Muscle of leg (tissue), 11 donors: ENCODE measurements around the gene NSMCE1. TPM values are rescaled to one million over a fixed set of nuclear protein-coding genes. Genes with fewer than 3 reads are reported as not detected.
"Not testable (repeated sequence)": the region's sequence is repeated elsewhere in the genome, so short reads cannot be mapped to it uniquely, and the experiment has no call there.

ENCODE experiments used
- DNase-seq: peaks from one replicate; pipeline ENCODE4 v3.0.0; 2013
- H3K27ac ChIP-seq: one replicate; pipeline ENCODE4 v1.5.1; 2013; ENCODE audit warnings: mild to moderate bottlenecking, low read length, control low read depth
- H3K27me3 ChIP-seq: one replicate; pipeline ENCODE4 v1.6.1; 2013; ENCODE audit warnings: low read length; ENCODE audit not compliant: control insufficient read depth, insufficient read depth
- H3K36me3 ChIP-seq: one replicate; pipeline ENCODE4 v1.6.1; 2013; ENCODE audit warnings: low read length; ENCODE audit not compliant: control insufficient read depth, insufficient read depth
- H3K4me1 ChIP-seq: one replicate; pipeline ENCODE4 v1.6.1; 2013; ENCODE audit warnings: low read length; ENCODE audit not compliant: control insufficient read depth, insufficient read depth
- H3K4me3 ChIP-seq: one replicate; pipeline ENCODE4 v1.5.1; 2013; ENCODE audit warnings: low read length, control low read depth
- H3K9me3 ChIP-seq: replicated peaks from 2 replicates; pipeline ENCODE4 v1.6.1; 2013; ENCODE audit warnings: low read depth, low read length; ENCODE audit not compliant: control insufficient read depth
- WGBS: methylation state at CpG from one replicate; pipeline ENCODE4 v1.1.5; 2013; ENCODE audit warnings: missing lambda C conversion rate; ENCODE audit not compliant: insufficient coverage; 5-methylcytosine and 5-hydroxymethylcytosine counted together
- polyA plus RNA-seq, 8 donors: library from polyadenylated mRNA; unstranded; fragments of 120-200 nt; gene quantifications; one replicate each; pipeline versions ENCODE4 v1.2.1 to v1.2.3, GENCODE V29; 2013; ENCODE audit warnings: inconsistent platforms in 1 of 8, low replicate concordance in 1 of 8; ENCODE audit not compliant: insufficient read length in 8 of 8, insufficient read depth in 1 of 8
- total RNA-seq: library from RNA; stranded (reverse); fragments of 120-200 nt; gene quantifications from one replicate; pipeline ENCODE4 v1.2.4, GENCODE V29; 2013

The NSMCE1 gene
- total and polyA plus RNA-seq, 9 donors: 47.6 to 60.0 (median 53.3) TPM

DNA sequence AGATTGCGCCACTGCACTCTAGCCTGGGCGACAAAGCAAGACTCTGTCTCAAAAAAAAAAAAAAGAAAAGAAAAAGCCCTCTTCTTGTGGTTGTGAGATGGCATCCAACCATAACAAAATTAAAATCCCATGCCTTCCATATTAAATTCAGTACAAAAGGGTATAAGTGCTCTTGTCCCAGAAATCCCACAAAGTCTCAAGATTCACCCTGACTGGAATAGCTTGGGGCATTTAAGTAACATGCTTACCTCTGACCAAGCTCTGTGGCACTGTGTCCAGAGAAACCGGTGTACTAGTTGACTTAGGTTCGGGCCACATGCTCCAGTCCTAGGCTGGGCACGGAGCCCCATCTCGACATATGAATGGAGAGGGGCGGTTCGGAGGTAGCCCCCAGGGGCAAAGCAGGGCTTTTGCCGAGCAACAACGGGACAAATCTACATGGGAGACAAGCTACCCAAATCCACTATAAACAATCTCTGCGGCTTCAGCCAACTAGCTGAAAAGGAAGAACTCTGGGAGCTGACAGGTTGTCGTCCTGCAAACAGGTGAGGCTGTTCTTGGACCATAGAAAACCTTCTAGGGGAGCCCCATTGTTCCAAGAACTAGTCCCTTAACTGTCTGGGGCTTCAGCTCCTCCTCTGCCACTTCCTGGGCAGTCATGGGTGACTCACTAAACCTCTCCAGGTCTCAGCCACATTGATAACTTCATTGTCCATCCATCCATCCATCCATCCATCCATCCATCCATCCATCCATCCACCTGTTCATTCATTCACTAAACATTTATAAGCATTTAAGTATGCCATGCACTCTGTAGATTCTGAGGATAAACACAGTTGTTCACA lies 34.9 kb upstream of the NSMCE1 start:
- Histone ChIP-seq H3K4me3 (no peak overlapping the region), H3K27ac (no peak overlapping the region), H3K9me3 (no peaks in the 10 kb centered on the region), H3K27me3 (no peaks in the 10 kb centered on the region), H3K36me3 (no peaks in the 10 kb centered on the region), H3K4me1 (peaks cover 4% of the 10 kb centered on the region)
- DNase-seq: no peak
- WGBS: 83% methylated on average over 9 of the region's 12 CpGs

DNA sequence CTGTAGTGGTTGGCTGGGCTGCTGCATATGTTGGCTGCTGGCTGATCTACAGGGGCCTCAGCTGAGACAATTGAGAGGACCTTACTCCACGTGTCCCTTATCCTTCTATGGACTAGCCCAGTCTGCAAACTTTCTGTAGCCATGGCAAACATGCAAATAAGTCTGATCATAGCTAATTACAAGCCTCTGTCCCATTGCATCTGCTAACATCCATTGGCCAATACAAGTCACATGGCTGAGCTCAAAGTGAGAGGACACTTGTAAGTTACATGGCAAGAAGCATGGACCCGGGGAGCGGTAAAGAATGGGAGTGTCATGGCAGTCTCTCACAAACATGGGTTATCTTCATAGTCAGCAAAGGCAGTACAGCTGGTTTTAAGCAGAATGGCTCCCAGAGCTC lies 33.6 kb upstream of the NSMCE1 start:
- WGBS: 70% methylated on average over 3 of the region's 3 CpGs
- DNase-seq: no peak
- no peaks in the 10 kb centered on the region for H3K36me3 ChIP-seq
- no peaks in the 10 kb centered on the region for H3K9me3 ChIP-seq
- no peak overlapping the region for H3K27ac ChIP-seq
- H3K4me1 ChIP-seq: peaks cover 4% of the 10 kb centered on the region
- no peaks in the 10 kb centered on the region for H3K27me3 ChIP-seq
- H3K4me3 ChIP-seq: no peak overlapping the region

DNA sequence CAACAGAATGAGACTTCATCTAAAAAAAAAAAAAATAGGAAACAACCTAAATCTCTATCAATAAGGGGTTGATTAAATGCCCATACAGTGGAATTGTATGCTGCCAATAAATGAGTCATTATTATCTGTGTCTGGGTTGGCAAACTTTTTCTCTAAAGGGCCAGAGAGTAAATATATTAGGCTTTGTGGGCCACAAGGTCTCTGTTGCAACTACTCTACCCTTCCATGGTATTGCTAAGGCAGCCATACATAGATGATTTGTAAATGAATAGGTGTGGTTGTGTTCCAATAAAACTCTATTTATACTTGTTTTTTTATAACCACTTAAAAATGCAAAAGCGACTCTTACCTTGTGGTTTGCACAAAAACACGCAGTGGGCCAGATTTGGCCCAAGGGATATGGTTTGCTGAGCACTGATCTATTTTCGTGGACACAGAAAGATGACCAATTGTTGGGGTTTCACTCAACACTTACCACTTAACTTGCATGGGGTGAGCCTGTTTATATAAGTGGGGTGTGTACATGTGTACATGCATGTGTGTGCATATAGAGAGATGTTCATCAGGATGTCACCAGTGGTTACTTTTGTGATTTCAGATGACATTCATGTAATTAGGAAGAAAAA lies 32.8 kb upstream of the NSMCE1 start:
- WGBS: 60% methylated on average over 1 of the region's 3 CpGs
- Histone ChIP-seq H3K27ac (no peak overlapping the region), H3K9me3 (no peaks in the 10 kb centered on the region), H3K27me3 (no peaks in the 10 kb centered on the region), H3K36me3 (no peaks in the 10 kb centered on the region), H3K4me1 (peaks cover 4% of the 10 kb centered on the region), H3K4me3 (no peak overlapping the region)
- no peak for DNase-seq

DNA sequence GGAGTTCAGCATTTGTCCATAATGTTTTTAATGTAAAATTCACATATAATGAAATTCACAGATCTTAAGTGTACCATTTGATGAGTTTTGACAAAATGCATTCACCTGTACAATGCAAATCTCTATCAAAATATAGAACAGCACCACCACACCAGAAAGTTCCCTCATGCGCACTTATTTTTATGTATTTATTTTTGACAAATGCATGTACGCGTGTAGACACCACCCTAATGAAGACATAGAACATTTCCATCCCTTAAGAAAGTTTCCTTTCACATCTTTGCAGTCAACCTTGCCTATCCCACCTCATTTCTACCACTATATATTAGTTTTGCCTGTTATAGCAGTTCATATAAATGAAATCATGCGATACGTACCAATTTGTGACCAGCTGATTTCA lies 29.6 kb upstream of the NSMCE1 start:
- no CpG with 5 or more reads among the region's 5 CpGs for WGBS
- no peak for DNase-seq
- no peak overlapping the region for H3K4me3 ChIP-seq

DNA sequence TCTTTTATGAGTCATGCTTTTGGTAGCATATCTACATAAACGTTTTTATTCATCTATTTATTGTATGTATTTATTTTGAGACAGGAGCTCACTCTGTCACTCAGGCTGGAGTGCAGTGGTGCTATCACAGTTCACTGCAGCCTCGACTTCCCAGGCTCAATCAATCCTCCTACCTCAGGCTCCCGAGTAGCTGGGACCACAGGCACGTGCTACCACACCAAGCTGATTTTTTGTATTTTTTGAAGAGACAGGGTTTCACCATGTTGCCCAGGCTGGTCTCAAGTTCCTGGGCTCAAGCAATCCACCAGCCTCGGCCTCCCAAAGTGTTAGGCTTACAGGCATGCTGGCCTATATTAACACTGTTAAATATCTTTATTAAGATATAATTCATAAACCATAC lies 24.8 kb upstream of the NSMCE1 start:
- no peaks in the 10 kb centered on the region for H3K9me3 ChIP-seq
- no peaks in the 10 kb centered on the region for H3K27me3 ChIP-seq
- H3K27ac ChIP-seq: no peak overlapping the region
- DNase-seq: no peak
- no peak overlapping the region for H3K4me3 ChIP-seq
- no peaks in the 10 kb centered on the region for H3K4me1 ChIP-seq
- WGBS: no CpG with 5 or more reads among the region's 5 CpGs
- H3K36me3 ChIP-seq: no peaks in the 10 kb centered on the region

More for the DNA sequence above, 29.6 kb upstream of the NSMCE1 start:
- Histone ChIP-seq H3K9me3 (no peaks in the 10 kb centered on the region), H3K27me3 (no peaks in the 10 kb centered on the region), H3K4me1 (no peaks in the 10 kb centered on the region), H3K36me3 (no peaks in the 10 kb centered on the region), H3K27ac (no peak overlapping the region)

DNA sequence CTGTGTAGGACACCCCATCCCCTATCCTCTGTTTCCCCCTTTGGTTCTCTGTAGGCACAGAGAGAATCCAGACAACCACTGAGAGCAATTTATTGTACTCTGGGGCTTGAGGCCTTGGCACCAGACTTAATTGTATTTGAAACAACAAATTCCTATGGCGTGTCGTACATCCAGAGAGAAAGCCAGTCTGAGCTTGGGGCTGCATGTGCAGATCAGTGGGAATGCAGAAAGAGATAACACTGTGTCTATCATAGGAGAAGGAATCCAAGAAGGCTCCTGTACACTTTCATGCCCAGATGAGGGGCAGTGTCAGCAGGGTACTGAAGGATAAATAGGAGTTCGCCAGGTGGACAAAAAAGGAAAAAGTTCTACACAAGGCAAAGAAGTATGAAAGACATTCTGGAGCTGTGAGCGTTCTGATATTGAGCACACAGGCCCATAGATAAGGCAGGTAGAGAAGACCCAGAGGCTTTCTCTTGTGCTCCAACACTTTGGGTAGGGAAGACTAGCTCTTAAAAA lies 23.2 kb upstream of the NSMCE1 start:
- 97% methylated on average over 3 of the region's 4 CpGs for WGBS
- no peak overlapping the region for H3K27ac ChIP-seq
- no peaks in the 10 kb centered on the region for H3K27me3 ChIP-seq
- no peaks in the 10 kb centered on the region for H3K4me1 ChIP-seq
- no peaks in the 10 kb centered on the region for H3K36me3 ChIP-seq
- DNase-seq: no peak
- no peak overlapping the region for H3K4me3 ChIP-seq
- H3K9me3 ChIP-seq: no peaks in the 10 kb centered on the region

DNA sequence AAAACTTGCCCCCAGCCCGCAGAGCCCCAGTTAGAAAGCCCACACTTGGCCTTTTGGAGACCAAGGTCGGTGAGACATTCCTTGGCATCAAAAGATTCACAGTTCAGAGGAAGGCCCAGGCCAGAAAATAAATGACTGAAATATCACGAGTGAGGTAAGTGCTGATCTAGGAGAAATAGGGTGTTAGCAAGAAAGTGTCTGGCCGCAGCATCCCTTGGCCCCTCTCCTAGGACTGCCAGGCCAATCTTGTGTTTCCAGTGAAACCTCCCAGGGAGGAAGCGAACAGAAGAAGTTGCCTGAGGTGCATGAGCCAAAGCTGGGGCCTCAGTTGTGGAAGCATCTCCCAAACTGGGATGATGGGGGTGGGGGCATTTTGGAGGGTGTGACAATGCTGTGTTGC lies 22.5 kb upstream of the NSMCE1 start:
- Histone ChIP-seq H3K9me3 (no peaks in the 10 kb centered on the region), H3K4me1 (no peaks in the 10 kb centered on the region), H3K4me3 (no peak overlapping the region), H3K36me3 (no peaks in the 10 kb centered on the region), H3K27ac (no peak overlapping the region), H3K27me3 (no peaks in the 10 kb centered on the region)
- 67% methylated on average over 4 of the region's 5 CpGs for WGBS
- peak; percentile 60 for DNase-seq

DNA sequence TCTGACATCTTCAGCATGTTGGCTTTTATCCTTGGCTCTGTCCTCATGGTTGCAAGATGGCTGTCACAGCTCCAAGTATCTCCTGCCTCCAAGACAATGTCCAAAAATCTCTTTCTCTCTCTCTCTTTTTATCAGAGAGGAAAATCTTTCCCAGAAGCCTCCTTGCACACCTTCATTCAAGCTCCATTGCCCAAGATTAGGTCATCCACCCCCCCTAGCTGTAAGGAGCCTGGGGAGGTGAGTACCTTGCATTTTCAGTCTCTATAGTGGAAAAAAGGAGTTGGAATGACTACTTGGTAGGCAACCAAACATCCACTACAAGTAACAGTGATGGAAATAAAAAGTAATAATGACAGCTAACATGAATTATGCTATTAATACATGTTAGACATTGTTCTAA lies 22.0 kb upstream of the NSMCE1 start:
- DNase-seq: peak; percentile 45

DNA sequence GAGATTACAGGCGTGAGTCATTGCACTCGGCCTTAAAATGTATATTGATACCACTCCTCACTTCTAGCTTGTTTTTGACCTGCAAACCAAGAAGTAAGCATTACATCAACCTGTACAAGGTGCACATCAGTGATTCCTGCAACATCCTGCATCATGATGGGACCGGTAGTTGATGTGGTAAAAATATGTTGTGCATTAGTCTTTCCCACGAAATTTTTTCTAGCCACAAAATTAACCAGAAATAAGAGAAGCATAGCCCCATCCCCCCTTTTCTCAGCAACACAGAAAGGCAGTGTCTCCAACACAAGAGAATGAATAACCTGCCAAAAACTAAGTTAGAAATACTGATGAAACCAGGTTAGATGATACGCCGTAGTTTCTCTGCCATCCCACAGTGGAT lies 21.1 kb upstream of the NSMCE1 start:
- Histone ChIP-seq H3K4me3 (no peak overlapping the region), H3K27me3 (no peaks in the 10 kb centered on the region), H3K4me1 (no peaks in the 10 kb centered on the region), H3K27ac (no peak overlapping the region), H3K9me3 (no peaks in the 10 kb centered on the region), H3K36me3 (no peaks in the 10 kb centered on the region)
- DNase-seq: no peak
- 79% methylated on average over 4 of the region's 6 CpGs for WGBS

More for the DNA sequence above, 22.0 kb upstream of the NSMCE1 start:
- Histone ChIP-seq H3K36me3 (no peaks in the 10 kb centered on the region), H3K4me1 (no peaks in the 10 kb centered on the region), H3K27me3 (no peaks in the 10 kb centered on the region), H3K9me3 (no peaks in the 10 kb centered on the region), H3K4me3 (no peak overlapping the region), H3K27ac (no peak overlapping the region)

DNA sequence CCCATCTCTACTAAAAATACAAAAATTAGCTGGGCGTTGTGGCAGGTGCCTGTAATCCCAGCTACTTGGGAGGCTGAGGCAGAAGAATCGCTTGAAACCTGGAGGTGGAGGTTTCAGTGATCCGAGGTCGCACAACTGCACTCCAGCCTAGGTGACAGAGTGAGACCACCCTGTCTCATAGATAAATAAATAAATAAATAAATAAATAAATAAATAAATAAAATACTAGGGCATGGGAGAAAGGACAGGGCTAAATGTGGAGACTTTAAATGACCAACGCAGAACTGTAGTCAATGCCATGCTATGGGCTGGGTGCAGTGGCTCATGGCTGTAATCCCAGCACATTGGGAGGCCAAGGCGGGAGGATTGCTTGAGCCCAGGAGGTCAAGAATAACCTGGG lies 19.7 kb upstream of the NSMCE1 start:
- not testable (repeated sequence) for H3K27ac ChIP-seq, H3K4me1 ChIP-seq, H3K36me3 ChIP-seq, H3K4me3 ChIP-seq, H3K9me3 ChIP-seq, DNase-seq, H3K27me3 ChIP-seq
- 100% methylated on average over 1 of the region's 6 CpGs for WGBS
